ENCODE data around the gene GP1BA. TPM values are rescaled to one million over a fixed set of nuclear protein-coding genes. Genes with fewer than 3 reads are reported as not detected.
"Not testable (repeated sequence)": the region's sequence is repeated elsewhere in the genome, so short reads cannot be mapped to it uniquely, and the experiment has no call there.

GP1BA gene
- total and polyA plus RNA-seq, 2 experiments from 2014 or later: not detected

- Histone ChIP-seq H3K9me3 (ENCODE audit: low read depth) (no peaks in the 10 kb centered on the region), H2AFZ (peak overlapping the region; percentile 4), H3K27ac (peak overlapping the region; percentile 94), H3K27me3 (no peaks in the 10 kb centered on the region), H3K9me2 (replicated peaks; ENCODE audit: insufficient read depth) (no peaks in the 10 kb centered on the region), H3K4me2 (peak overlapping the region; percentile 41), H3K4me1 (ENCODE audit: insufficient read depth) (peaks cover 6% of the 10 kb centered on the region), H3K79me2 (no peaks in the 10 kb centered on the region), H3K36me3 (replicated peaks; ENCODE audit: insufficient read depth, low read depth) (no peaks in the 10 kb centered on the region), H4K20me1 (ENCODE audit: insufficient read depth, poor library complexity, severe bottlenecking) (no peaks in the 10 kb centered on the region), H3K4me3 (no peak overlapping the region)
- peak; percentile 94 for DNase-seq (ENCODE audit: low spot score)
- WGBS (ENCODE audit: low lambda C conversion rate, missing lambda C conversion rate): 18% methylated on average over 18 of the region's 20 CpGs
- TF ChIP-seq EZH2phosphoT487 (IDR thresholded peaks at IDR 0.05; ENCODE audit: low read depth, severe bottlenecking, unreplicated experiment): no peak
- TF ChIP-seq CTCF (IDR thresholded peaks at IDR 0.05; ENCODE audit: poor library complexity): peak; percentile 88
- no peak for TF ChIP-seq EZH2 (IDR thresholded peaks at IDR 0.05; ENCODE audit: borderline replicate concordance)
Observed at GRCh38 chr17:4908711-4909496, 23.2 kb upstream of the GP1BA start.

- H3K27me3 ChIP-seq: no peaks in the 10 kb centered on the region
- H3K4me2 ChIP-seq: no peak overlapping the region
- no peaks in the 10 kb centered on the region for H3K79me2 ChIP-seq
- no peaks in the 10 kb centered on the region for H4K20me1 ChIP-seq (ENCODE audit: insufficient read depth, poor library complexity, severe bottlenecking)
- peaks cover 6% of the 10 kb centered on the region for H3K4me1 ChIP-seq (ENCODE audit: insufficient read depth)
- H3K36me3 ChIP-seq (replicated peaks; ENCODE audit: insufficient read depth, low read depth): no peaks in the 10 kb centered on the region
- no peaks in the 10 kb centered on the region for H3K9me3 ChIP-seq (ENCODE audit: low read depth)
- H3K9me2 ChIP-seq (replicated peaks; ENCODE audit: insufficient read depth): no peaks in the 10 kb centered on the region
- TF ChIP-seq CTCF (IDR thresholded peaks at IDR 0.05; ENCODE audit: poor library complexity) (no peak), EZH2 (IDR thresholded peaks at IDR 0.05; ENCODE audit: borderline replicate concordance) (no peak), EZH2phosphoT487 (IDR thresholded peaks at IDR 0.05; ENCODE audit: low read depth, severe bottlenecking, unreplicated experiment) (no peak)
- H2AFZ ChIP-seq: no peak overlapping the region
- no peak for DNase-seq (ENCODE audit: low spot score)
- no peak overlapping the region for H3K4me3 ChIP-seq
- WGBS (ENCODE audit: low lambda C conversion rate, missing lambda C conversion rate): 67% methylated on average over 1 of the region's 1 CpG
- no peak overlapping the region for H3K27ac ChIP-seq
Observed at GRCh38 chr17:4913994-4914393, 18.1 kb upstream of the GP1BA start.

- not testable (repeated sequence) for H4K20me1 ChIP-seq (ENCODE audit: insufficient read depth, poor library complexity, severe bottlenecking); H3K4me1 ChIP-seq (ENCODE audit: insufficient read depth); H3K4me3 ChIP-seq; H3K9me2 ChIP-seq (replicated peaks; ENCODE audit: insufficient read depth); H2AFZ ChIP-seq; H3K27me3 ChIP-seq; H3K4me2 ChIP-seq; H3K36me3 ChIP-seq (replicated peaks; ENCODE audit: insufficient read depth, low read depth); H3K27ac ChIP-seq; H3K79me2 ChIP-seq; DNase-seq (ENCODE audit: low spot score); H3K9me3 ChIP-seq (ENCODE audit: low read depth)
- WGBS (ENCODE audit: low lambda C conversion rate, missing lambda C conversion rate): 96% methylated on average over 4 of the region's 4 CpGs
Observed at GRCh38 chr17:4914551-4914950, 17.5 kb upstream of the GP1BA start.

GRCh38 chr17:4919511-4920047 is 12.5 kb upstream of the GP1BA start:
- no peaks in the 10 kb centered on the region for H3K9me3 ChIP-seq (ENCODE audit: low read depth)
- H3K4me2 ChIP-seq: no peak overlapping the region
- no peaks in the 10 kb centered on the region for H3K36me3 ChIP-seq (replicated peaks; ENCODE audit: insufficient read depth, low read depth)
- H3K27ac ChIP-seq: peak overlapping the region; percentile 7
- no peak for TF ChIP-seq EZH2phosphoT487 (IDR thresholded peaks at IDR 0.05; ENCODE audit: low read depth, severe bottlenecking, unreplicated experiment)
- no peak for TF ChIP-seq CTCF (IDR thresholded peaks at IDR 0.05; ENCODE audit: poor library complexity)
- TF ChIP-seq EZH2 (IDR thresholded peaks at IDR 0.05; ENCODE audit: borderline replicate concordance): no peak
- H3K4me3 ChIP-seq: no peak overlapping the region
- H2AFZ ChIP-seq: no peak overlapping the region
- DNase-seq (ENCODE audit: low spot score): no peak
- no peaks in the 10 kb centered on the region for H3K9me2 ChIP-seq (replicated peaks; ENCODE audit: insufficient read depth)
- WGBS (ENCODE audit: low lambda C conversion rate, missing lambda C conversion rate): 67% methylated on average over 8 of the region's 8 CpGs
- no peaks in the 10 kb centered on the region for H3K4me1 ChIP-seq (ENCODE audit: insufficient read depth)
- H4K20me1 ChIP-seq (ENCODE audit: insufficient read depth, poor library complexity, severe bottlenecking): no peaks in the 10 kb centered on the region
- no peaks in the 10 kb centered on the region for H3K79me2 ChIP-seq
- no peaks in the 10 kb centered on the region for H3K27me3 ChIP-seq

All from hepatocyte (in vitro differentiated cells).